A673 (cell line): ENCODE results near the gene CFAP65. TPM values are rescaled to one million over a fixed set of nuclear protein-coding genes. Genes with fewer than 3 reads are reported as not detected.
A peak's percentile ranks its signal among the peaks of the same experiment; 100 is the strongest.

ENCODE experiments used
- BruUV-seq: library from RNA; stranded (reverse); fragments of 400-500 nt; replicated peaks from 2 replicates; lab custom pipeline; 2021; lab: Mats Ljungman, UMichigan
- CTCF ChIA-PET: fragments of 300-600 bp; sonication (Branson Sonifier 250); formaldehyde crosslinking; loops from one replicate; lab custom pipeline; 2022; ENCODE audit warnings: antibody characterized with exemption; lab: Charles Lee
- POLR2A ChIA-PET: fragments of 300-600 bp; sonication (Branson Sonifier 250); formaldehyde crosslinking; loops from one replicate; lab custom pipeline; 2022; ENCODE audit warnings: antibody characterized with exemption; ENCODE audit not compliant: low non-redundant PET; lab: Charles Lee
- DNase-seq: peaks from one replicate; pipeline ENCODE4 v3.0.0-alpha.2; 2015; ENCODE audit warnings: low spot score
- H3K27ac ChIP-seq: fragments of 200-600 bp; sonication (generic); 2 replicates; pipeline ENCODE4 v1.5.1; 2016; ENCODE audit warnings: mixed run types, low read depth, mild to moderate bottlenecking, mixed read lengths, antibody characterized with exemption, low read length; ENCODE audit not compliant: poor library complexity, severe bottlenecking
- H3K27me3 ChIP-seq: fragments of 200-600 bp; sonication (generic); replicated peaks from 2 replicates; pipeline ENCODE4 v1.6.1; 2017; ENCODE audit warnings: mixed run types, low read depth, mild to moderate bottlenecking, mixed read lengths, antibody characterized with exemption, low read length; ENCODE audit not compliant: insufficient read depth, poor library complexity
- H3K36me3 ChIP-seq: fragments of 200-600 bp; sonication (generic); 2 replicates; pipeline ENCODE4 v1.6.1; 2016; ENCODE audit warnings: mixed run types, mild to moderate bottlenecking, mixed read lengths, antibody characterized with exemption, low read length; ENCODE audit not compliant: insufficient read depth, poor library complexity, severe bottlenecking
- H3K4me1 ChIP-seq: fragments of 200-600 bp; sonication (generic); 2 replicates; pipeline ENCODE4 v1.6.1; 2017; ENCODE audit warnings: mixed run types, mild to moderate bottlenecking, mixed read lengths, antibody characterized with exemption, low read length; ENCODE audit not compliant: insufficient read depth, poor library complexity, severe bottlenecking
- H3K4me3 ChIP-seq: fragments of 200-600 bp; sonication (generic); 2 replicates; pipeline ENCODE4 v1.5.1; 2016; ENCODE audit warnings: low read depth, mixed run types, mild to moderate bottlenecking, mixed read lengths, low read length; ENCODE audit not compliant: poor library complexity, severe bottlenecking
- H3K9me3 ChIP-seq: fragments of 200-600 bp; sonication (generic); 2 replicates; pipeline ENCODE4 v1.6.1; 2016; ENCODE audit warnings: mixed run types, low read depth, mild to moderate bottlenecking, mixed read lengths, antibody characterized with exemption, low read length; ENCODE audit not compliant: poor library complexity, severe bottlenecking
- CTCF ChIP-seq: fragments of 300-800, 200-600 bp; sonication (generic); conservative IDR thresholded peaks from 2 replicates; pipeline ENCODE4 v1.5.1; 2017; ENCODE audit warnings: low read depth, mild to moderate bottlenecking, antibody characterized with exemption, low read length, moderate library complexity, mixed read lengths
- EZH2 ChIP-seq: fragments of 200-600 bp; sonication (generic); IDR thresholded peaks from 2 replicates; pipeline ENCODE4 v1.6.1; 2017; ENCODE audit warnings: borderline replicate concordance, low read depth, mild to moderate bottlenecking, mixed read lengths, antibody characterized with exemption, low read length; ENCODE audit not compliant: poor library complexity, severe bottlenecking
- intact Hi-C: fragments of 100-400 bp; cut with micrococcal nuclease; formaldehyde crosslinking; loops from one replicate; pipeline ENCODE4 v1.10.0; 2022; ENCODE audit not compliant: unreplicated experiment
- total RNA-seq: library from RNA; stranded (reverse); gene quantifications from 2 replicates; pipeline ENCODE4 v1.2.3, GENCODE V29; 2021

Gene CFAP65
- total RNA-seq, 1 experiment from 2014 or later, result 0.13 TPM

DNA sequence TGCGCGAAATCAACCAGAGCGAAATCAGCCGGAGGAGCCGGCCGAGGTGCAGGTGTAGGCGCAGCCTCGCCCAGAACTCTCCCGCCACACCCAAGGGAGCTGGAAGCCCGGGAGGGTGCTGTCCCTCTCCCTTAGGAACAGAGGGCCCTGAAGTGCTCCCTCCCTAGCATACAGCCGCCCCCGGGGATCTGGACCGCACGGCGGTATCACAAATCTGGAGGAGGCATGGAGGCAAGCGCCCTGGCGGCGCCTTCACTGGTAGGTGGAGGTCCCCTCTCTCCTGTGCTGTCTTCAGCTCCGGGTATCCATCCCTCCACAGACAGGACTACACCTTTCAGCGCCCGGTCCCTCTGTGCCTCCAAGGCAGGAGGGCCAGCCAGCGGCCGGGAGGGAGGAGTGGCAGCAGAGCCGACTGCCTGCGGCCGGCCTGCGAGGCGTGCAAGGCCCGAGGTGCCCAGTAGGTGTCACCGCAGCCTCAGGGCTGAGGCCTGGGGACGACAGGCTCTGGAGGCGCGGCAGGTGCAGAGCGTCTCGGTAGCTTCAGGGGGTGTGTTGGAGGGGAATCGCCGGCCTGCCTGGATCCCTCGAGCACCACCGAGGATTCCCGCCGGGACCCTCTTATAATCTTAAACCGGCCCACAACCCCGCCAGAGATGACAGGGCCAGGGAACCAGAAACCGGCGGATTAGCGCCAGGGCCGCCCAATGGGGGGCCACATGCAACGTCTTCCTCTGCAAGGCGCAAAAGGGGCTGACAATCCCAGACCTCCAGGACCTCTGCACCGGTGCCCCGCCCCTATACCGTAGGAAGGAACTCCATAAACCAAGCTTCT lies 16.6 kb upstream of the CFAP65 start:
- peak; percentile 91 for TF ChIP-seq CTCF
- TF ChIP-seq EZH2, result no peak
- peaks cover 82% of the 10 kb centered on the region for H3K27me3 ChIP-seq
- no peaks in the 10 kb centered on the region for H3K9me3 ChIP-seq
- peak; percentile 81 for DNase-seq
- CTCF ChIA-PET, result interaction anchor here (0.5 to 1.8 kb wide), 8 partner anchors 16 to 154 kb away, joined by 3 to 18 read pairs (median 4); no protein-coding TSS in a partner anchor
- no peak overlapping the region for H3K4me3 ChIP-seq
- H3K36me3 ChIP-seq, result no peaks in the 10 kb centered on the region
- POLR2A ChIA-PET, result interaction anchor here (0.6 kb wide), 1 partner anchor 481 kb away, joined by 3 read pairs; no protein-coding TSS in a partner anchor
- BruUV-seq, result no TSS peak
- no peak overlapping the region for H3K27ac ChIP-seq
- H3K4me1 ChIP-seq, result no peaks in the 10 kb centered on the region
- intact Hi-C loops, result loop anchor here (1.0 to 10.0 kb wide), 3 partner anchors 61 to 237 kb away; no protein-coding TSS in a partner anchor

- Histone ChIP-seq H3K4me1 (no peaks in the 10 kb centered on the region), H3K27me3 (peaks cover 74% of the 10 kb centered on the region), H3K9me3 (no peaks in the 10 kb centered on the region), H3K27ac (no peak overlapping the region), H3K4me3 (no peak overlapping the region), H3K36me3 (no peaks in the 10 kb centered on the region)
- no peak for DNase-seq
- BruUV-seq, result no TSS peak
- CTCF ChIA-PET, result no interaction called here
- intact Hi-C loops, result loop anchor here (10.0 kb wide), 1 partner anchor 238 kb away; no protein-coding TSS in a partner anchor
- POLR2A ChIA-PET, result no interaction called here
- TF ChIP-seq CTCF, result no peak
- no peak for TF ChIP-seq EZH2
These were observed 15.8 kb upstream of the CFAP65 start for GRCh38 chr2:219056896-219057708.

- H3K27ac ChIP-seq, result no peak overlapping the region
- no peak overlapping the region for H3K4me3 ChIP-seq
- intact Hi-C loops, result loop anchor here (10.0 kb wide), 1 partner anchor 238 kb away; no protein-coding TSS in a partner anchor
- H3K9me3 ChIP-seq, result no peaks in the 10 kb centered on the region
- no peak for DNase-seq
- no TSS peak for BruUV-seq
- H3K4me1 ChIP-seq, result no peaks in the 10 kb centered on the region
- TF ChIP-seq EZH2 (no peak), CTCF (no peak)
- ChIA-PET POLR2A (no interaction called here), CTCF (no interaction called here)
- H3K36me3 ChIP-seq, result no peaks in the 10 kb centered on the region
- peaks cover 66% of the 10 kb centered on the region for H3K27me3 ChIP-seq
These were observed 15.0 kb upstream of the CFAP65 start for GRCh38 chr2:219056176-219056895.
